GM18858 (cell line): Measurements from ENCODE around the gene HHATL.

Experiments
- ATAC-seq: cut with Tn5 transposase; IDR thresholded peaks from one replicate; pipeline ENCODE4 v1.9.1; 2021; ENCODE audit not compliant: unreplicated experiment

Gene HHATL

DNA sequence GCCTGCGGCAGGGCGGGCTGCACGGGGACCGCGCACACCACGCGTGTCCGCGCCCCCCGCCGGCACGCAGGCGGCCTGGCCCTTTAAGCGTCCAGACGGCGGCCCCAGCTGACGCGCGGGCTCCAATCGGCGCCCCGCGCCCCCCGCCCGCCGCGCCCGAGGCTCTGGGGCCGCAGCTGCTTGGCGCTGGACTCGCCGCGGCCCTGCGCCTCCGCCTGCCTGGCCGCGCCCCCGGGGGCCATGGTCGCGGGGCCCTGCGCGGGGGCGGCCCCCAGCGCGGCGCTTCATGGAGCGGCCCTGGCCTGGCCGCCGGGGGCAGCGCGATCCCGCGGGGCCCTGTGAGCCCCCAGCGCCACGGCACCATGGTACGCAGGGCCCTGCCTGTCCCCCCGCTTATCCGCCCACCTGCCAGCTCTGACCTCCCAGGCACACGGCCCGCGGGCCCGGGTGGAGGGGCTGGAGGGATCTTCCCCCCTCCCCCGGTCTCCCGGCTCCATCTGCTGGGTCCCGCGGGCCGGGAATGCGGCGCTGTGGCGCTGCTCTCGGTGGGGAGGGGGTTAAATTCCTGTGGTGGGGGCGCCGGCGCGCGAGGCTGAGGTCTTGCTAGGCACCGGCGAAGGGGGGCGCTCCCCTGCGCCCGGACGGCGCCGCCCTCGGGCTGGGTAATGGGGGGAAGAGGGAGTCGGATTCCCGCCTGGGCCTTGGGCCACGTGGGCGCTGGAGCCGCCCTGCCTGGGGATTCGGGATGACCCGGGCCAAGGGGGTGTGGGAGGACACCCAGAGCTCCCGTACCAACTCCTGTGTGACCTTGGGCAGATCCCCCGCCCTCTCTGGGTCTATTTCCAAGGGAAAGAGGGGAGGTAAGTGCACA is 48.0 kb downstream of the HHATL start:
- no peak for ATAC-seq

DNA sequence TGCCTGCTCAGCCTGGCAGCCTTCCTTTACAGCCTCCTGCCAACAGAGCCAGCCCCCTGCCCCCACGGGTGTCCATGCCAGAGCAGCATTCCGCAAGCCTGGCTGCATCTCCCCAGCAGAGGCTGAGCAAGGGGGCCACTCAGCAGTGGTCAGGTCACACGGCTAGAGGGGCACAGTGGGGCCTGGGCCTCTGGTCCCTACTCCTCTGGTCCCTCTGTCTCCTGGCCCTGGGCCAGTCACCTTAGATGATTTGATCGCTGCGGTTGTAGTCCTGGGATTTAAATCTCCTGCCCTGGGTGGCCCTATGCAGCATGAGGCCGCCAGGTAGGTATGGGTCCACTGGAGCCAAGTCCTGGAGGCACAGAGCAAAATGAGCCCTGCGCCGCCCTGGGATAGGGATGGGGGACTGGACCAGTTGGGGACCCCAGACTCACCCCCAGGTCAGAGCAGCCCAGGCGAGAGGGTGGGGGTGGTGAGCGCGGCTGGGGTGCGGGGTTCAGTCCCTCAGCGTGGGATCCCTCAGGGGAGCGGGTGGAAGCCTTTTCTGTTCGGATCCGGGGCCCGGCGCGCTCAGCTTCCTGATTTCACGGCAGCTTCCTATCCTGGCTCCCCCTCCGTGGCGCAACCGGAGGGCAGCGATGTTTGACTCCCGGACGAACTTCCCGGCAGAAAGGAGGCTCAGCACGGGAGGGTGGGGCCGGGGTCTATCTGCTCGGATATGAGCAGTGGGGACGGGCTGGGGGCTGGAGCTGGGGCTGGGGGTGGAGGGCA is 48.9 kb downstream of the HHATL start, which contains the start of gene ZBTB47:
ZBTB47 (plus strand) TSS at position 138 of the 771 bp plus-strand sequence. CDS start 4,659 bp downstream, outside the sequence.
- ATAC-seq, result no peak

DNA sequence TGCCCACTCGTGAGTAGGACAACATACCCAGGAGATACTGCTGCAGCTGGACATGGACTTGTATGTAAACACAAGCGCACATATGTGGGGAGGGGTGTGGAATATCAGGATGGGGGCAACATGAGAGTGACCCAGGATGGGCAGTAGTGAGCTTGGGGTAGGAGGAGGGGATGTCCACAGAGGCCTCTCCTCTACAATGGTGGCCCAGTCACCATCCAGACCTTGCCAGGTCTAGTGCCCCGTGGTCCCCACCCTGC is 49.4 kb downstream of the HHATL start:
- no peak for ATAC-seq

DNA sequence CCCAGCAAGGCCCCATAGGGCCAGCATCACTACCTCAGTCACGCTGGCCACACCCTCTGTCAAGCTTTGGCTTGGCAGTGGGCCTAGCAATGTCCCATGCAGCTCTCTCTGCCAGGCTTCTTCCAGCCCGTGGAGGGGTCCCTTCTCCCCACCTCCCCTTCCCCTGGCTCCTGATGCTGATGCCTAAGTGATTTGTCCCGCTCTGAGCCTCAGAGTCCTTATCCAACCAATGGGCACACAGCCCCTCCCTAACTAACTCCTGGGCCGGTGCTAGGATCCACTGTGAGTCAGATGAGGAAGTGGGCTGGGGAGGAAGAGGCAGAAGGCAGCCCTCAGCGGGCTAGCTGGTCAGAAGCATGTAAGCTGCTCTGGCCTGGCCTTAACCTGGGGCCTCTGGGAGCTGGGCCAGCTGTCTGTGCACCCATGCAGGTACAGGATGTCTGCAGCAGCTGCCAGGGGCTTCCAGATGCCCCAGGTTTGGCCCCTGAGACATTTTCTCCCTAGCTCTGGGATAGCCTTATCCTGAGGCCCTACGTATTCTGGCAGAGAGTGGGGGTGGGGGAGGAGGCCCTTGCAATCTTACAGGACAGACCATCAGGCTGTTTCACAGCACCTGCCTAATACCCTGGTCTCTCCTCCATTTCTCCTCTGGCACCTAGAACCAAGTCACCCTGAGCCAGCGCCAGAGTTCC is 49.8 kb downstream of the HHATL start:
- no peak for ATAC-seq

DNA sequence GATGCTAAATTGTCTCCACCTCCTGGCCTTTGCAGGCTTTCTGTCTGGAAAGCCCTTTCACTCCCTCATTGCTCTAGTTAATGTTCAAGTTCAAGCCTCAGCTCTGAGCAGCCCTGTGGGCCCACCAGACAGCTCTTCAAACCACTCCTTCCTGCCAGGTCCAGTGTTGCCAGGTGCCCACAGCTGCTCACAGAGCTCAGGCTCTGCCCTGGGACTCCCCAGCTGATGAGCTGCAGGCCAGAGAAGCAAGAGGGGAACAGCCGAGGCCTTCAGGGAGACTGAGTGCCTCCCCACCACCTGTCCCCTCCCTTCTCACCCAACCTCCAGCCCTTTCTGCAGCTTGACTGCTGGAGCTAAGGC is 50.4 kb downstream of the HHATL start:
- no peak for ATAC-seq

GRCh38 chr3:42651248-42652091 is 51.1 kb downstream of the HHATL start:
- no peak for ATAC-seq

- ATAC-seq, result no peak
Observed at GRCh38 chr3:42649783-42650182, 52.8 kb downstream of the HHATL start.

- ATAC-seq, result no peak
Observed at GRCh38 chr3:42649006-42649405, 53.6 kb downstream of the HHATL start.

DNA sequence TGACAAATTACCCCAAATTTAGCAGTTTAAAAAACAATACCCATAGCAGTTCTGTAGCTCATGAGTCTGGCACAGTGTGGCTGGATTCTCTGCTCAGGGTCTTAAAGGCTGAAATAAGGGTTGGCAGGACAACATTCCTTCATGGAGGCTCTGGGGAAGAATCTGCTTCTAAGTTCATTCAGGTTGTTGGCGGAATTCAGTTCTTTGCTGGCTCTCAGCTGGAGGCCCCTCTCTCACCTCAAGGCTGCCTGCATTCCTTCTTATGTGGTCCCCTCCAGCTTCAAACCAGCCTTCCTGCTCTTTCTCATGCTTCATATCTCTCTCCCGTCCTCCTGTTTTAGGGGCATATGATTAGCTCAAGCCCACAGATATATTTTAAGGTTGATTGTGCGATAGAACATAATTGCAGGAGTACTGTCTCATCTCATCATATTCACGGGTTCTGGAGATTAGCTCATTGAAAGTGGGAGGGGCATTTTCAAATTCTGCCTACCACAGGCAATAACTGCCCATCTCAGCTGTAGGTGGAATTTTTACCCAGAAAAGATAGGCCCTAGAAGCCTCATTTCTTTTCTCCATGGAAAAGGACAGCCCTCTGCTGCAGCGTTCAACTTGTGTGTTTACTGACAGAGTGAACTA is 54.7 kb downstream of the HHATL start:
- ATAC-seq, result no peak
